HCT116 (cell line): ENCODE data around the gene SIRPB2. TPM values are rescaled to one million over a fixed set of nuclear protein-coding genes. Genes with fewer than 3 reads are reported as not detected.

Experiments used
- ATAC-seq: fragments of 200-7000 bp; cut with Tn5 transposase; 2 replicates; pipeline ENCODE4 v1.9.1; 2020; ENCODE audit warnings: mild to moderate bottlenecking, moderate library complexity
- BruUV-seq: library from RNA; stranded (reverse); fragments of 400-500 nt; replicated peaks from 2 replicates; lab custom pipeline; 2021; lab: Mats Ljungman, UMichigan
- CTCF ChIA-PET: fragments of 300-600 bp; sonication (Branson Sonifier 250); formaldehyde crosslinking; loops from one replicate; lab custom pipeline; 2021; ENCODE audit warnings: antibody characterized with exemption; lab: Charles Lee
- POLR2A ChIA-PET: fragments of 300-600, 350-600 bp; sonication (Branson Sonifier 250); formaldehyde crosslinking; loops from one replicate; lab custom pipeline; 2021; ENCODE audit warnings: antibody characterized with exemption; lab: Charles Lee
- RAD21 ChIA-PET, 2 experiments: fragments of 300-600 bp; sonication (Branson Sonifier 250); formaldehyde crosslinking; loops; one replicate each; lab custom pipeline; 2023; ENCODE audit warnings: low total read pairs in 2 of 2; ENCODE audit not compliant: uncharacterized antibody in 2 of 2, unreplicated experiment in 2 of 2, low non-redundant PET in 1 of 2; lab: Charles Lee
- DNase-seq: peaks from one replicate; pipeline ENCODE4 v3.0.0-alpha.2; 2010; ENCODE audit warnings: low read depth, low spot score
- H2AFZ ChIP-seq: fragments of 200-600 bp; shearing (Covaris generic), sonication (generic); 2 replicates; pipeline ENCODE4 v1.6.1; 2017; ENCODE audit warnings: low read depth, mixed run types, mixed read lengths, antibody characterized with exemption, low read length; ENCODE audit not compliant: poor library complexity, severe bottlenecking
- H3K27ac ChIP-seq: 2 replicates; pipeline ENCODE4 v1.5.1; 2012; ENCODE audit warnings: low read depth, low read length
- H3K27me3 ChIP-seq: fragments of 200-600 bp; sonication (generic); 2 replicates; pipeline ENCODE4 v1.6.1; 2016; ENCODE audit warnings: mixed run types, low read length, mixed read lengths; ENCODE audit not compliant: insufficient read depth
- H3K36me3 ChIP-seq, 2 experiments: fragments of 200-500 bp in 1 of 2; fragments of 200-600 bp in 1 of 2; sonication (Bioruptor generic) in 1 of 2; sonication (generic) in 1 of 2; 2 replicates each; pipeline versions ENCODE4 v1.5.1 to v1.6.1; 2014 to 2016; ENCODE audit warnings: low read length in 2 of 2, inconsistent platforms in 1 of 2, mixed read lengths in 1 of 2, mixed run types in 1 of 2; ENCODE audit not compliant: insufficient read depth in 2 of 2, control insufficient read depth in 1 of 2
- H3K4me1 ChIP-seq, 2 experiments: fragments of 200-600 bp in 1 of 2; sonication (generic) in 1 of 2; 2 replicates each; pipeline versions ENCODE4 v1.5.1 to v1.6.1; 2012 to 2017; ENCODE audit warnings: low read length in 2 of 2, inconsistent platforms in 1 of 2, mild to moderate bottlenecking in 1 of 2, mixed read lengths in 1 of 2, mixed run types in 1 of 2, moderate library complexity in 1 of 2; ENCODE audit not compliant: insufficient read depth in 2 of 2, control insufficient read depth in 1 of 2
- H3K4me2 ChIP-seq: fragments of 200-600 bp; sonication (generic); 2 replicates; pipeline ENCODE4 v1.6.1; 2017; ENCODE audit warnings: mixed run types, low read length, mixed read lengths
- H3K4me3 ChIP-seq, 2 experiments: fragments of 200-600 bp in 1 of 2; sonication (generic) in 1 of 2; replicated peaks in 1 of 2; 2 replicates each; pipeline ENCODE4 v1.5.1; 2011 to 2016; ENCODE audit warnings: low read length in 2 of 2, control low read depth in 1 of 2, low read depth in 1 of 2, mild to moderate bottlenecking in 1 of 2, mixed read lengths in 1 of 2, mixed run types in 1 of 2
- H3K79me2 ChIP-seq: fragments of 200-600 bp; sonication (generic); 2 replicates; pipeline ENCODE4 v1.6.1; 2017; ENCODE audit warnings: mild to moderate bottlenecking, mixed run types, low read length, moderate library complexity, mixed read lengths; ENCODE audit not compliant: insufficient read depth
- H3K9ac ChIP-seq: fragments of 200-600 bp; sonication (generic); 2 replicates; pipeline ENCODE4 v1.6.1; 2016; ENCODE audit warnings: low read length, mixed read lengths
- H3K9me2 ChIP-seq: fragments of 200-600 bp; sonication (generic), shearing (Covaris generic); 2 replicates; pipeline ENCODE4 v1.6.1; 2017; ENCODE audit warnings: mixed run types, mild to moderate bottlenecking, moderate library complexity; ENCODE audit not compliant: insufficient read depth
- H3K9me3 ChIP-seq, 2 experiments: fragments of 200-500 bp in 1 of 2; fragments of 200-600 bp in 1 of 2; sonication (Bioruptor generic) in 1 of 2; sonication (generic) in 1 of 2; 2 replicates each; pipeline ENCODE4 v1.6.1; 2014 to 2017; ENCODE audit warnings: low read length in 2 of 2, mixed read lengths in 2 of 2, inconsistent platforms in 1 of 2, low read depth in 1 of 2, mild to moderate bottlenecking in 1 of 2, mixed run types in 1 of 2, moderate library complexity in 1 of 2; ENCODE audit not compliant: control insufficient read depth in 1 of 2, insufficient read depth in 1 of 2
- H4K20me1 ChIP-seq: fragments of 200-600 bp; sonication (generic), shearing (Covaris generic); 2 replicates; pipeline ENCODE4 v1.6.1; 2017; ENCODE audit warnings: mixed run types, mild to moderate bottlenecking, moderate library complexity; ENCODE audit not compliant: insufficient read depth
- CBX3 ChIP-seq: IDR thresholded peaks from 2 replicates; pipeline ENCODE4 v1.6.1; 2012; ENCODE audit warnings: low read depth
- CTCF ChIP-seq, 3 experiments: fragments of 200-600 bp in 1 of 3; sonication (generic) in 1 of 3; IDR thresholded peaks in 2 of 3; conservative IDR thresholded peaks in 1 of 3; 2 replicates each; pipeline ENCODE4 v1.5.1; 2012 to 2017; ENCODE audit warnings: low read depth in 2 of 3, low read length in 2 of 3, antibody characterized with exemption in 1 of 3, borderline replicate concordance in 1 of 3, control low read depth in 1 of 3, mild to moderate bottlenecking in 1 of 3, mixed read lengths in 1 of 3, mixed run types in 1 of 3, moderate library complexity in 1 of 3; ENCODE audit not compliant: insufficient read depth in 1 of 3
- EGR1 ChIP-seq: IDR thresholded peaks from 2 replicates; pipeline ENCODE4 v1.6.1; 2012; ENCODE audit warnings: low read depth
- EZH2 ChIP-seq: fragments of 200-600 bp; sonication (generic); IDR thresholded peaks from 2 replicates; pipeline ENCODE4 v1.6.1; 2017; ENCODE audit warnings: antibody characterized with exemption, mixed run types
- EZH2phosphoT487 ChIP-seq: fragments of 200-600 bp; IDR thresholded peaks from 2 replicates; pipeline ENCODE4 v1.6.1; 2018; ENCODE audit warnings: antibody characterized with exemption, borderline replicate concordance
- FOSL1 ChIP-seq: IDR thresholded peaks from 2 replicates; pipeline ENCODE4 v1.6.1; 2012; ENCODE audit warnings: low read depth
- POLR2A ChIP-seq: IDR thresholded peaks from 2 replicates; pipeline ENCODE4 v1.7.0; 2011; ENCODE audit warnings: borderline replicate concordance; ENCODE audit not compliant: insufficient read depth, insufficient read length; ENCODE audit errors: extremely low read depth
- POLR2AphosphoS5 ChIP-seq: IDR thresholded peaks from 2 replicates; pipeline ENCODE4 v1.6.1; 2011; ENCODE audit warnings: mild to moderate bottlenecking, low read depth, low read length, moderate library complexity
- REST ChIP-seq: IDR thresholded peaks from 2 replicates; pipeline ENCODE4 v1.6.1; 2012; ENCODE audit warnings: low read depth
- SP1 ChIP-seq: IDR thresholded peaks from 2 replicates; pipeline ENCODE4 v1.6.1; 2012; ENCODE audit warnings: low read depth
- TCF7L2 ChIP-seq: IDR thresholded peaks from 2 replicates; pipeline ENCODE4 v1.7.0; 2011; ENCODE audit warnings: borderline replicate concordance, inconsistent platforms; ENCODE audit not compliant: insufficient read depth, insufficient read length; ENCODE audit errors: extremely low read depth
- ZBTB33 ChIP-seq: IDR thresholded peaks from 2 replicates; pipeline ENCODE4 v1.6.1; 2011; ENCODE audit warnings: mild to moderate bottlenecking, low read length, moderate library complexity; ENCODE audit not compliant: insufficient replicate concordance; ENCODE audit errors: extremely low read depth
- ZNF274 ChIP-seq: fragments of 200-500 bp; sonication (Bioruptor generic); IDR thresholded peaks from 2 replicates; pipeline ENCODE4 v1.6.1; 2014; ENCODE audit warnings: mild to moderate bottlenecking, low read depth, low read length, inconsistent platforms
- intact Hi-C: fragments of 100-400 bp; cut with micrococcal nuclease; formaldehyde crosslinking; loops from 2 replicates; pipeline ENCODE4 v1.10.0; 2022
- total RNA-seq: library from RNA; stranded (reverse); gene quantifications from one replicate; pipeline ENCODE4 v1.2.1, GENCODE V29; 2021; ENCODE audit not compliant: unreplicated experiment

The SIRPB2 gene
- total RNA-seq, 1 experiment from 2014 or later, result not detected

- TF ChIP-seq TCF7L2 (no peak), EGR1 (no peak), POLR2A (no peak), ZNF274 (no peak), SP1 (no peak), EZH2 (no peak), POLR2AphosphoS5 (no peak), FOSL1 (no peak), CTCF (IDR thresholded peaks at IDR 0.05 in 2 of 3, conservative IDR thresholded peaks at IDR 0.05 in 1 of 3; ENCODE audit: borderline replicate concordance in 1 of 3, insufficient read depth in 1 of 3, low read depth in 2 of 3, low read length in 2 of 3) (peak; percentile 41 to 62 (median 47); a peak in 5 of 6 replicates)
Measured at GRCh38 chr20:1509237-1509636, 18.0 kb upstream of the SIRPB2 start (continued).

GRCh38 chr20:1508574-1508973 is 17.4 kb upstream of the SIRPB2 start:
- BruUV-seq, result no TSS peak
- intact Hi-C loops, result no loop called here

More at GRCh38 chr20:1508574-1508973, 17.4 kb upstream of the SIRPB2 start:
- H4K20me1 ChIP-seq, result no peaks in the 10 kb centered on the region
- ChIA-PET POLR2A (no interaction called here), RAD21 (no interaction called here), CTCF (interaction anchor here (1.1 to 2.2 kb wide), 2 partner anchors 11 to 268 kb away, joined by 3 to 14 read pairs; no protein-coding TSS in a partner anchor)
- ATAC-seq, result no peak
- no peaks in the 10 kb centered on the region for H3K79me2 ChIP-seq
- no peaks in the 10 kb centered on the region for H3K27me3 ChIP-seq
- H3K4me3 ChIP-seq, result no peak overlapping the region
- no peaks in the 10 kb centered on the region for H3K4me1 ChIP-seq
- no peak for DNase-seq
- no peaks in the 10 kb centered on the region for H3K9me2 ChIP-seq
- no peaks in the 10 kb centered on the region for H3K9me3 ChIP-seq
- no peak overlapping the region for H3K4me2 ChIP-seq
- H3K9ac ChIP-seq, result no peak overlapping the region
- peak overlapping the region; percentile 63 for H2AFZ ChIP-seq
- no peaks in the 10 kb centered on the region for H3K36me3 ChIP-seq
- TF ChIP-seq EZH2phosphoT487, result no peak
- TF ChIP-seq CBX3, result no peak
- TF ChIP-seq EZH2, result no peak
- TF ChIP-seq CTCF (IDR thresholded peaks at IDR 0.05 in 2 of 3, conservative IDR thresholded peaks at IDR 0.05 in 1 of 3; ENCODE audit: borderline replicate concordance in 1 of 3, insufficient read depth in 1 of 3, low read depth in 2 of 3, low read length in 2 of 3), result no peak
- no peak for TF ChIP-seq POLR2A
- TF ChIP-seq POLR2AphosphoS5, result no peak
- no peak for TF ChIP-seq REST
- TF ChIP-seq SP1, result no peak
- no peak for TF ChIP-seq ZBTB33
- no peak overlapping the region for H3K27ac ChIP-seq
